Mesendoderm (in vitro differentiated cells): ENCODE measurements around the gene C5orf24.
"Not testable (repeated sequence)": the region's sequence is repeated elsewhere in the genome, so short reads cannot be mapped to it uniquely, and the experiment has no call there.

Source experiments
- DNase-seq: peaks from one replicate; pipeline ENCODE4 v3.0.0; 2013
- H2AK5ac ChIP-seq: 2 replicates; pipeline ENCODE4 v1.6.1; 2013; ENCODE audit warnings: low read length, inconsistent platforms
- H2BK120ac ChIP-seq: 2 replicates; pipeline ENCODE4 v1.6.1; 2013; ENCODE audit warnings: low read depth, mild to moderate bottlenecking, low read length, moderate library complexity, mixed read lengths
- H2BK15ac ChIP-seq: replicated peaks from 2 replicates; pipeline ENCODE4 v1.6.1; 2013; ENCODE audit warnings: low read depth, mild to moderate bottlenecking, moderate library complexity
- H2BK5ac ChIP-seq: 2 replicates; pipeline ENCODE4 v1.6.1; 2013; ENCODE audit warnings: low read length, inconsistent platforms
- H3K18ac ChIP-seq: 2 replicates; pipeline ENCODE4 v1.6.1; 2013; ENCODE audit warnings: mild to moderate bottlenecking, low read length, mixed read lengths
- H3K23ac ChIP-seq: one replicate; pipeline ENCODE4 v1.6.1; 2013; ENCODE audit warnings: low read length
- H3K27ac ChIP-seq: 2 replicates; pipeline ENCODE4 v1.5.1; 2013; ENCODE audit warnings: low read depth, mild to moderate bottlenecking, inconsistent platforms, low read length, moderate library complexity
- H3K27me3 ChIP-seq: 2 replicates; pipeline ENCODE4 v1.6.1; 2013; ENCODE audit warnings: low read length, control low read depth, mild to moderate bottlenecking, inconsistent platforms; ENCODE audit not compliant: insufficient read depth, poor library complexity
- H3K36me3 ChIP-seq: 2 replicates; pipeline ENCODE4 v1.6.1; 2013; ENCODE audit warnings: low read length, inconsistent platforms; ENCODE audit not compliant: control insufficient read depth, insufficient read depth
- H3K4ac ChIP-seq: one replicate; pipeline ENCODE4 v1.6.1; 2013; ENCODE audit warnings: low read depth, mild to moderate bottlenecking, low read length, moderate library complexity
- H3K4me1 ChIP-seq: 2 replicates; pipeline ENCODE4 v1.6.1; 2013; ENCODE audit warnings: low read depth, low read length, inconsistent platforms; ENCODE audit not compliant: control insufficient read depth
- H3K4me2 ChIP-seq: 2 replicates; pipeline ENCODE4 v1.6.1; 2013; ENCODE audit warnings: low read length
- H3K4me3 ChIP-seq: 2 replicates; pipeline ENCODE4 v1.5.1; 2013; ENCODE audit warnings: mild to moderate bottlenecking, low read length
- H3K56ac ChIP-seq: one replicate; pipeline ENCODE4 v1.6.1; 2013; ENCODE audit warnings: low read length
- H3K79me1 ChIP-seq: 2 replicates; pipeline ENCODE4 v1.6.1; 2013; ENCODE audit warnings: low read length, inconsistent platforms
- H3K79me2 ChIP-seq: 2 replicates; pipeline ENCODE4 v1.6.1; 2013; ENCODE audit warnings: mild to moderate bottlenecking, low read length; ENCODE audit not compliant: control insufficient read depth, insufficient read depth
- H3K9ac ChIP-seq: 2 replicates; pipeline ENCODE4 v1.6.1; 2013; ENCODE audit warnings: low read length, inconsistent platforms
- H4K5ac ChIP-seq: one replicate; pipeline ENCODE4 v1.6.1; 2013; ENCODE audit warnings: low read length
- H4K8ac ChIP-seq: one replicate; pipeline ENCODE4 v1.6.1; 2013; ENCODE audit warnings: low read depth, mild to moderate bottlenecking, control low read depth, low read length, moderate library complexity
- WGBS: extraction: QIAGEN DNeasy Blood & Tissue Kit; methylation state at CpG from one replicate; pipeline ENCODE4 v1.1.7; 2013; ENCODE audit warnings: low lambda C conversion rate, missing lambda C conversion rate; ENCODE audit not compliant: insufficient coverage; ENCODE audit errors: extremely low coverage; 5-methylcytosine and 5-hydroxymethylcytosine counted together

The C5orf24 gene

DNA sequence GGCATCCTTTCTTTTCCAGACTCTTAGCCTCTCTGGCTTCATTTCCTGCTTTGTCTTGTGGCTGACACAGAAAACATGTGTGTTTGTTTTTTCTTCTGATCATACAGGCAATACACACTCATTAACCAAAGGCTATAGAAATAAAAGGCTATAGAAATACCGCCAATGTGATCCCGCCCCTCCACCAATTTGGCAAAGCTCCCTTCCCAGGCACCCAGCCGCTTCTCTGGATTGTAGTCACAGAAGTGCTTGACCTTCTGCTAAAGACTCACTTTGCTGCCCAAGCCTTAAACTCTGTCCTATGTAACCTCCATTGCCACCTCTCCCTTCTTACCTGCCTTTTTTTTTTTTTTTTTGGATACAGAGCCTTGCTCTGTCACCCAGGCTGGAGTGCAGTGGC is 33.7 kb downstream of the C5orf24 start:
- H3K27me3 ChIP-seq = no peaks in the 10 kb centered on the region
- H2BK15ac ChIP-seq = no peak overlapping the region
- H3K4me1 ChIP-seq = peaks cover 2% of the 10 kb centered on the region
- no peak overlapping the region for H2AK5ac ChIP-seq
- no peaks in the 10 kb centered on the region for H3K36me3 ChIP-seq
- no peak overlapping the region for H3K9ac ChIP-seq
- DNase-seq = no peak
- H3K79me2 ChIP-seq = no peaks in the 10 kb centered on the region
- H3K23ac ChIP-seq = no peak overlapping the region
- H3K27ac ChIP-seq = no peak overlapping the region
- H3K56ac ChIP-seq = no peak overlapping the region
- no peak overlapping the region for H2BK120ac ChIP-seq
- H2BK5ac ChIP-seq = no peak overlapping the region
- no CpG with 5 or more reads among the region's 3 CpGs for WGBS
- no peak overlapping the region for H3K4me3 ChIP-seq
- H3K18ac ChIP-seq = no peak overlapping the region
- no peak overlapping the region for H4K5ac ChIP-seq
- no peak overlapping the region for H3K4ac ChIP-seq
- no peak overlapping the region for H3K4me2 ChIP-seq
- H4K8ac ChIP-seq = no peak overlapping the region
- no peaks in the 10 kb centered on the region for H3K79me1 ChIP-seq

DNA sequence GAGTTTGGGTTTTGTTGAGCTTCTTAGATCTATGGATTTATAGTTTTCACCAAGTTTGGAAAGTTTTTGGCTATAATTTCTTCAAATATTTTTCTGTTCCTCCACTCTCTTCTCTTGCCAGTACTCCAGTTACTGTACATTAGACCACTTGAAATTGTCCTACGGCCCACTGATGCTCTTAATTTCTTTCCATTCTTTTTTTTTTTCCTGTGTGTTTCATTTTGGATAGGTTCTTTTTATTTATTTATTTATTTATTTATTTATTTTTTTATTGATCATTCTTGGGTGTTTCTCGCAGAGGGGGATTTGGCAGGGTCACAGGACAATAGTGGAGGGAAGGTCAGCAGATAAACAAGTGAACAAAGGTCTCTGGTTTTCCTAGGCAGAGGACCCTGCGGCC is 35.2 kb downstream of the C5orf24 start:
- H3K9ac ChIP-seq, H3K4me3 ChIP-seq, H3K4ac ChIP-seq, H3K56ac ChIP-seq, H2BK120ac ChIP-seq, H3K4me1 ChIP-seq, H3K18ac ChIP-seq, H3K4me2 ChIP-seq, DNase-seq, H3K27ac ChIP-seq, H4K5ac ChIP-seq, H3K27me3 ChIP-seq, H2BK15ac ChIP-seq, H2AK5ac ChIP-seq, H3K36me3 ChIP-seq, H3K79me1 ChIP-seq, H2BK5ac ChIP-seq, H3K23ac ChIP-seq, H3K79me2 ChIP-seq, H4K8ac ChIP-seq: not testable (repeated sequence)
- no CpG with 5 or more reads among the region's 3 CpGs for WGBS

DNA sequence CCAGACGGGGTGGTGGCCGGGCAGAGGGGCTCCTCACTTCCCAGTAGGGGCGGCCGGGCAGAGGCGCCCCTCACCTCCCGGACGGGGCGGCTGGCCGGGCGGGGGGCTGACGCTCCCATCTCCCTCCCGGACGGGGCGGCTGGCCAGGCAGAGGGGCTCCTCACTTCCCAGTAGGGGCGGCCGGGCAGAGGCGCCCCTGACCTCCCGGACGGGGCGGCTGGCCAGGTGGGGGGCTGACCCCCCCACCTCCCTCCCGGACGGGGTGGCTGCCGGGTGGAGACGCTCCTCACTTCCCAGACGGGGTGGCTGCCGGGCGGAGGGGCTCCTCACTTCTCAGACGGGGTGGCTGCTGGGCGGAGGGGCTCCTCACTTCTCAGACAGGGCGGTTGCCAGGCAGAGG is 35.9 kb downstream of the C5orf24 start:
- not testable (repeated sequence) for H3K4me1 ChIP-seq, H3K4me3 ChIP-seq, H4K5ac ChIP-seq, H3K4ac ChIP-seq, H3K27ac ChIP-seq, H2BK120ac ChIP-seq, H3K23ac ChIP-seq, H3K79me2 ChIP-seq, H4K8ac ChIP-seq, H2AK5ac ChIP-seq, H3K9ac ChIP-seq, H3K27me3 ChIP-seq, DNase-seq, H3K18ac ChIP-seq, H3K56ac ChIP-seq, H3K4me2 ChIP-seq, H3K36me3 ChIP-seq, H2BK15ac ChIP-seq, H3K79me1 ChIP-seq, H2BK5ac ChIP-seq
- WGBS = no CpG with 5 or more reads among the region's 30 CpGs

- Histone ChIP-seq H3K36me3 (no peaks in the 10 kb centered on the region), H3K79me2 (no peaks in the 10 kb centered on the region), H3K4ac (no peak overlapping the region), H2BK15ac (no peak overlapping the region), H3K56ac (peak overlapping the region; percentile 10), H2BK5ac (no peak overlapping the region), H3K4me1 (no peaks in the 10 kb centered on the region), H3K4me2 (no peak overlapping the region), H2AK5ac (no peak overlapping the region), H3K4me3 (no peak overlapping the region), H3K27me3 (no peaks in the 10 kb centered on the region), H3K27ac (no peak overlapping the region), H3K79me1 (peaks cover 6% of the 10 kb centered on the region), H4K8ac (no peak overlapping the region), H3K9ac (no peak overlapping the region), H3K23ac (no peak overlapping the region), H3K18ac (no peak overlapping the region), H4K5ac (no peak overlapping the region), H2BK120ac (no peak overlapping the region)
- WGBS = no CpG with 5 or more reads among the region's 14 CpGs
- DNase-seq = no peak
Observed at GRCh38 chr5:134887593-134888159, 41.9 kb downstream of the C5orf24 start.

DNA sequence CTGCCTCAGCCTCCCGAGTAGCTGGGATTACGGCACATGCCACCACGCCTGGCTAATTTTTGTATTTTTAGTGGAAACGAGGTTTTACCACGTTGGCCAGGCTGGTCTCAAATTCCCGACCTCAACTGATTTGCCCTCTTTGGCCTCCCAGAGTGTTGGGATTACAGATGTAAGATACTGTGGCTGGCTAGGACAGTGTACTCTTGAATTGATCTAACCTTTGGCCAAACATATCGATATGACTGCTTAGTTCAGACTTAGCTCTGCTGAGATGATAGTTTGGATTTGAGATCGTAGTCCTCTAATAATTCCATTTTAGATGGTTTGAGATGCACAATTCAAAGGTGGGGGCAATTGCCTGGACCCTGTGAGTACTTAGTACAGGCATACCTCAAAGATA is 43.6 kb downstream of the C5orf24 start:
- no peak overlapping the region for H3K9ac ChIP-seq
- peaks cover 6% of the 10 kb centered on the region for H3K79me1 ChIP-seq
- H3K27me3 ChIP-seq = no peaks in the 10 kb centered on the region
- no peak for DNase-seq
- H3K27ac ChIP-seq = no peak overlapping the region
- H3K56ac ChIP-seq = no peak overlapping the region
- H3K4me3 ChIP-seq = no peak overlapping the region
- no peak overlapping the region for H3K4ac ChIP-seq
- H3K36me3 ChIP-seq = no peaks in the 10 kb centered on the region
- no peak overlapping the region for H4K8ac ChIP-seq
- H3K18ac ChIP-seq = no peak overlapping the region
- no peaks in the 10 kb centered on the region for H3K79me2 ChIP-seq
- H2BK15ac ChIP-seq = no peak overlapping the region
- H3K23ac ChIP-seq = no peak overlapping the region
- no peak overlapping the region for H4K5ac ChIP-seq
- H2BK5ac ChIP-seq = no peak overlapping the region
- no peak overlapping the region for H2AK5ac ChIP-seq
- H2BK120ac ChIP-seq = no peak overlapping the region
- WGBS = no CpG with 5 or more reads among the region's 8 CpGs
- H3K4me1 ChIP-seq = no peaks in the 10 kb centered on the region
- no peak overlapping the region for H3K4me2 ChIP-seq

GRCh38 chr5:134891473-134891872 is 45.7 kb downstream of the C5orf24 start:
- no peak overlapping the region for H3K4me2 ChIP-seq
- no peak overlapping the region for H3K27ac ChIP-seq
- no peak overlapping the region for H3K4ac ChIP-seq
- no peaks in the 10 kb centered on the region for H3K36me3 ChIP-seq
- no peak overlapping the region for H4K8ac ChIP-seq
- H3K27me3 ChIP-seq = no peaks in the 10 kb centered on the region
- no peak for DNase-seq
- H3K56ac ChIP-seq = no peak overlapping the region
- no peak overlapping the region for H2BK15ac ChIP-seq
- WGBS = no CpG with 5 or more reads among the region's 1 CpG
- H3K4me3 ChIP-seq = no peak overlapping the region
- no peak overlapping the region for H4K5ac ChIP-seq
- no peaks in the 10 kb centered on the region for H3K4me1 ChIP-seq
- no peaks in the 10 kb centered on the region for H3K79me2 ChIP-seq
- H3K79me1 ChIP-seq = peaks cover 5% of the 10 kb centered on the region
- H3K9ac ChIP-seq = no peak overlapping the region
- H3K23ac ChIP-seq = no peak overlapping the region
- no peak overlapping the region for H2BK5ac ChIP-seq
- no peak overlapping the region for H2AK5ac ChIP-seq
- no peak overlapping the region for H3K18ac ChIP-seq
- H2BK120ac ChIP-seq = no peak overlapping the region
